B cell (primary cell): ENCODE measurements around the gene RPTOR.

Experiments
- CTCF ChIP-seq: fragments of 200-600 bp; IDR thresholded peaks from one replicate; pipeline ENCODE4 v1.8.0; 2022; ENCODE audit warnings: antibody characterized with exemption, mild to moderate bottlenecking
- EZH2 ChIP-seq: IDR thresholded peaks from 2 replicates; pipeline ENCODE4 v1.6.1; 2012; ENCODE audit warnings: borderline replicate concordance, low read depth, mild to moderate bottlenecking, moderate library complexity, low read length; ENCODE audit not compliant: insufficient read depth, poor library complexity, severe bottlenecking

GRCh38 chr17:80774643-80775281, 230.1 kb downstream of the RPTOR start:
- TF ChIP-seq CTCF (no peak), EZH2 (no peak)
